NCI-H1092 treated with DMSO at 0.1 percent for 48 hours (cell line): ENCODE data around the gene C11orf16.
"Not testable (repeated sequence)": the region's sequence is repeated elsewhere in the genome, so short reads cannot be mapped to it uniquely, and the experiment has no call there.

Experiments used
- DNase-seq: peaks from one replicate; lab custom pipeline; 2025; lab: John Stamatoyannopoulos, UW

C11orf16 gene

DNA sequence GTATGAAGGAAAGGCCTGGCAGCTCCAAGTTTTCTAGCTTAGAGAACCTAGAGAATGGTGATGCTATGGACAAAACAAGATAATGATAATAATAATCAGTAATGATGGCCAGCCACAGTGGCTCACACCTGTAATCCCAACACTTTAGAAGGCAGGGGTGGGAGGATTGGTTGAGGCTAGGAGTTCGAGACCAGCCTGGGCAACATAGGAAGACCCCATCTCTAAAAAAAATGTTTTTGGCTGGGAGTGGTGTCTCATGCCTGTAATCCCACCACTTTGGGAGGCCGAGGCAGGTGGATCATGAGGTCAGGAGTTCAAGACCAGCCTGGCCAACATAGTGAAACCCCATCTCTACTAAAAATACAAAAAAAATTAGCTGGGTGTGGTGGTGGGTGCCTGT lies 3.0 kb upstream of the C11orf16 start:
- not testable (repeated sequence) for DNase-seq

DNA sequence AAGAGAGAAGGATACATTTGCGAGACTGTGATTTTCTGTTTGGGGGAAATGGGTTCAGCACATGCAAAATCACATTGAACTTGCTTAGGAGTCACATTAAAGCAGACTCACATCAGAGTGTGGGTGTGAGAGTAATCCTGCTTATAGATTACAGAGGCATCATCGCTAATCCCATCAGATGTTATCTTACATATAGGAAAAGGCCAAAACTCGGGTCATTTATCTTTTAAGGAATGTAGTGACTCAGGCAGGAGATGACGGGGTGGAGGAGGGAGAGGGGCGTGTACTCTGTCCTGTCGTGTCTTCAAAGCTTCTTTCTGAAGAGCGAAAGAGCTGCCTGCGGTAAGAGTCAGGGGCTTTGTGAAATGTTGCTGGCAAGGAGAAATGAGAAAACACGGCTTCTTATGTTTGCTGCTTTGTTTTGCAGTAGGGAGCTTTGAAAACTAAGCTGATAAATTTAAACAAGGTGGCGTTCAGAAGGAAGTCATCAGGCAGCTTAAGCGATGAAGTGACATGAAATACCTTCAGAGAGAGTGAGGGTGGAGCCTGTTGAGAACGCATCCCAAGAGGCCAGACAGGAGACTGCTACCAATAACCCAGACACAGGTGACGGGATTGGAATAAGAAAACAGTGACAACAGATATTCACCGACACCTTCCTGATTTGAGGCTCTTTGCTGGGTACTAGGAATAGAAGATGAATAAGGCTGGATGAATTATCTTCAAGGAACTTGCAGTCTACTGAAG lies 2.2 kb upstream of the C11orf16 start:
- DNase-seq = no peak

DNA sequence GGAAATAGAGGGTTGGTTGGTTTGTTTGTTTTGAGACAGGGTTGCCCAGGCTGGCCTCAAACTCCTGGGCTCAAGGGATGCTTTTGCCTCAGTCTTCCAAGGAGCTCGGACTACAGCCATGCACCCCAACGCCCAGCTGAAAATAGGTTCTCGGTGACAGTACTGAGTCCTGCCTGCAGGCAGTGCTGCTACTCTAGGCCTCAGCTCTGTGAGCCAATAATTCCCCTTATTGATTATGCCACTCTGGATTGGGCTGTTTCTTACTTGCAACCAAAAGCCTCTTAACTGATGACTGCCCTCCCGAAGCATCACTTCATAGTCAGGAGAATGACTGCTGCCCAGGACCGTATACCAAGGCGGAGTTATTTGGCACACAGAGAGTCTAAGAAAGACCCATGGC lies 1.2 kb upstream of the C11orf16 start:
- DNase-seq = no peak

DNA sequence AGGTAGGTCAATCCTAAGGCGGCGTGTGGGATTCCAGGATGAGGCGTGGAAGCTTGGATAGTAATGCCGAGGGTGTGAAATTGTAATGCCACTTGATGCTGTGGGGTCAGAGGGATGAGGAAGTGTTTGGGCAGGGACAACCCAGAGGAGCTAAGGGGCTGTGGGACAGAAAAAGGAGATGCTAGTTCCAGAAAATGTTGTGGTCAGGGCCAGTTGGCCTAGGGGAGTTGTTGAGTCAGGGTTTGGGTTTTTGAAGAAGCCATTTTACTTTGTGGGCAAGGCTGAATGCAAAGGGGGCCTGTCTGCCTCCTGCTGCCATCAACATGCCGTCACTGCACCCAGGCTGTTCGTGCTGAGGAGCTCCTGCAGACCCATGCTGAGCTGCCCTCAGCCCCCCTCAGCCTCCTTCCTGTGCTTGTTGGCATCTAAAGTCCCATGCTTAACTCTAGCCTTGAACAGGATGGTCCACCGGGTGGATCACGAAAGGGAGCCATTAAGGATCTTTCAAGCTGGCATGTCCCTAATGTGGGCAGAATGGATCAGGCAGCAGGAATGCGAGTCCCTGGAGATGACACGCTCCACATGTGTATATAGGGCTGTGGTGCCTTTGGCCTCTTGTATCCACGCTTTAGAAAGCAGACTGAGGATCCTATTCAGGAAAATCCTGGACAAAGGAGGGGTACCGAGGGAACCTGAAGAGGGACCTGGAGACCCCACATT lies 2.1 kb downstream of the C11orf16 start:
- DNase-seq = no peak

DNA sequence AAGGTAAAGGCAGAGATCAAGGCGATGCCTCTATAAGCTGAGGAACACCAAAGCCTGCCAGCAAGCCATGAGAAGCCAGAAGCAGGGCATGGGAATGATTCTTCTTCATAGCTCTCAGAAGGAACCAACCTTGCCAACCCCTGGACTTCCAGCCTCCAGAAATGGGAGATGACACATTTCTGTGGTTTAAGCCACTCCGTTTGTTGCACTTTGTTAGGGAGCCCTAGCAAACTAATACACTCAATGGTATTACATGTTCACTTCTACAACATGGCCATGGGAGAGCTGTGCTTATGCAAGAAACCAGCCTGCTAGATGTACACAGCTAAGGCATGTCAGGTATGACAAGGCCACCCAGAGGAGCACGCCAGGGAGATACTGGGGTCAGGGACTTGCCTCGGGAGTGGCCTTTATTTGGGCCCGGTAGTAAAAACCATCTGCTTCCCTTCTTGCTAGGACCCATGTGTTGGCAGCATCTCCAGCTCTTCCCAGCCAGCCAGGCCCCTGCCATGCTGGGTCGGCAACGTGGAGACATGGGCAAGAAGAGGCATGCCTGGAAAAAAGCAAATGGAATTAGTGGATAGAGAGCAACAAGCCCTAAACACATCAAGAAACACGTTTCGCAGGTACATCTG lies 3.6 kb downstream of the C11orf16 start:
- DNase-seq = no peak

DNA sequence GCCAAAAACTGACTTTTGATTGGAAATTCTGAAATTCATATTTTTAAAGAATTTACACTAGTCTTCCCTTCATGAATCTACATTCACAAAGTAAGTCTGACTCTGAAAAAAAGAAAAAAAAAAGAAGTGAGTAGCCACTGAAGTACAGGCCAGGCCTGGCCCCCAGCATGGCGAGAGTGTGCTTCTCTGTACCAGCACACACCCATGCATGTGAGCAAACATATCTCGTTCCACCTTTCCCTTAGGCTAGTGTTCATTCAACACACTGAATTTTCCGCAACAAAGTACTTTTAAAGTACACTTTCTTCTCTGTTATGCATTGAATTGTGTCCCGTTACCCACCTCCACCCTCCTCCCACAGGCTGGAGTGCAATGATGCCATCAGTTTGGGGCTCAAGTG lies 4.5 kb downstream of the C11orf16 start:
- no peak for DNase-seq

DNA sequence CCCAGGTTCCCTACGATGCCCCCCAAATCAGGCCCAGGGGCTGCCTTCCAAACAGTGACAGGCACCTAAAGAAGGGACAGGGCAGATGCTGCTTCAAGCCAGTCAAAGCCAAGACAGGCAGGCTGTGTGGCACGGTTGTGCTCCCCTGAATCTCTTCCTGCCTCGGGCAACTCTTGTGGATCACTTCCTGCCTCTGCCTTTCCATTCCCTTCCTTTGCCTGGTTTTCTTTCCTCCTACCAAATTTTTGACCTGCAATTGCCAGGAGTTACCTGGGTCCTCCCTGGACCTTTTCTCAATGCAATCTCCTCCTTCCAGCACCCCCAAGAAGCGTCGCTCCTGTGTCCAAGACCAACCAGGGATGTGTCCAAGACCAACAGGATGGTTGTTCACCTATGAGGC lies 5.5 kb downstream of the C11orf16 start:
- DNase-seq = no peak

DNA sequence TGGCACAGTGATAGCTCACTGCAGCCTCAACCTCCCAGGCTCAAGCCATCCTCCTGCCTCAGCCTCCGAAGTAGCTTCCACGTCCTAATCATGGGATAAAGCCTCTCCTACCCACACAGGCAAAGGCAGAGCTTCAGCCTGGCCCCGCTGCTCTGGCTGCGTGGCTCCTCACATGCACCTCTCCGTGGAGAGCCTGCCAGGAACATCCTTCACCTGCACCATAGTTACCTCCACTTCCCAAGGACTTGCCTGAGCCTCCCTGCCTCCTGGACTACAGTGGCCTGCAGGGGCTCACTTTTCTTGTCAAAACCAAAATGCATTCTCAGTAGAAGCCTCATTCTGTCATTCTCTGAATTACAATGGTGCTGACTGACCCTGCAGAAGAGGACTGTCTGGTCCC lies 6.5 kb downstream of the C11orf16 start:
- DNase-seq = no peak

DNA sequence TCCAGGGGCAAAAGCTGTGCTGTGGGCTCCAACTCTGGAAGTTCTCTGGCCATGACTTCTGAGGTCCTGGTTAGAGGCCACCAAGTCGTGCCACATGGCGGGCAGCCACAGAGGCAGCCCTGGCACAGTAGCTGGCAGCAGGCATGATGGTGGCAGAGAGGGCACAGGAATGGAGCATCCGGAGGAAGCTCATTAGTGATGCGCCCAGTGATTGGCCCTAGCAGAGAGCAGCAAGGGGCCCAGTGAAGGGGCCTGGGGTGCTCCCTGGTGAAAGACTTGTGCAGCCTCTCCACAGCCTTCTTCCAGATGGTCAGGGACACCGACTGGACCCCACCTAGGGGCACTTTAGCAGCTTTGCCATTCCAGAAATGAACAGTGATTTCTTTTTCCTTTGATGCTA lies 7.0 kb downstream of the C11orf16 start:
- DNase-seq = no peak

DNA sequence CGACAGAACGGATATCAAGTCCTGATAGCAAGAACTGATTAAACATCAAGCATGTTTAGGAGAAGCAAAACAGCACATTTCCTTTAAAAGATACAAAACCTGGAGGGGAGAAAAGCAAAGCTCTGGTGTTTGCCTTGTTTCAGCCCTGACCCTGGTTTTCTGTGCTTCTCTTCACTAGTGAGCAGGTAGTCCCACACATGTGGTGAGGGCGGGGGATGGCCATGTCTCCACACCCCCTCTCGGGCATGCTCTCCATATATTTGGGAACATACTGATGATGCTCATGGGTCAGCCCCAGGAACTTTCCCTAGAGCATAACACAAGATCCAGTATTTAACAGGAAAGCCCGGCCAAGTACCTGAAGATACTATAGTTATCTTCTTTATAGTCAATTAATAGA lies 10.1 kb downstream of the C11orf16 start:
- DNase-seq = no peak

DNA sequence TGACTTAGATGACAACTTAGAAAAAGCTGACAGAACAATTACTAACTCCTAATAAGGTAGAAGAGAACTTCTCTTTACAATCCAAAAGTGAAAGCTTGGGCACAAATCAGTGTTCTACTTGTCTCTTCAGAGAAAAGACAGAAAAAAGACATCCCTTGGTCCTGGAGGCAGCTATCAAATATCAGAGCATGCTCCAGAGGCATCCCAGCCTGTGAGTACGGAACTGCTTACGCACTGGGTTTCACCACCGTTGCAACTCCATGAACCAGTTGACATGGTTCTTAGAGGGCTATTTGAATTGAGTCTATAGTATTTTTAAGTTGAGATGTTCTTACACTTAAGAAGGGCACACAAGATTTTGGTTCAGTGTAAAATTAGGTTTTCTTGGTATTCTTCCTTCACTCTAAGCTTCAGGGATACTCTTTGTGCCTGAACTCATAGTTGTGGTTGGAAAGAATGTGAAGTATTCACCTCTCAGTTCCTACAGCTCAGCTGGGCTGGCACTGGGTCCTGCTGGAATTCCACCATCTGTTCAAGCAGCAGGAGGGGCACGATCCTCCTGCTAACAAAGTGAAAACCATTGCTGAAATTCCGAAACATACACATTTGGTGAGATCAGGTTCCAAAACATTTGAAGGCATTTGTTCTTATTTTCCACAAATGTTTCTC lies 15.5 kb downstream of the C11orf16 start:
- DNase-seq = no peak

DNA sequence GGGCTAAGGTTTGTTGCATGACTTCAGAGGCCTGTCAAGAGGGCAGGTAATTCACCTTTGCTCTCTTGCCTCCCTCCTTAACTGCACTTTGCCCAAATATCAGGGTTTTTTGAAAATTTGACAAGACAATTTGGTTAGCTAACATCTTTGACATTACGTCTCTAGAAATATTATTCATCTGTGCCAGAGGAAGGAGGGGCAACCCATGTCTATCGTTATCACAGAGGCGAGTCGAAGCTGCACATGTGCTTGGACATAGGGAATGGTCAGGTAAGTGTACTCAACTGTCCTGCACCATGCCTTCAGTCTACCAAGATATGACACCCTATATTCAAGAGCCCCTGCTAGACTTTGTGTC lies 18.1 kb downstream of the C11orf16 start:
- DNase-seq = no peak

DNA sequence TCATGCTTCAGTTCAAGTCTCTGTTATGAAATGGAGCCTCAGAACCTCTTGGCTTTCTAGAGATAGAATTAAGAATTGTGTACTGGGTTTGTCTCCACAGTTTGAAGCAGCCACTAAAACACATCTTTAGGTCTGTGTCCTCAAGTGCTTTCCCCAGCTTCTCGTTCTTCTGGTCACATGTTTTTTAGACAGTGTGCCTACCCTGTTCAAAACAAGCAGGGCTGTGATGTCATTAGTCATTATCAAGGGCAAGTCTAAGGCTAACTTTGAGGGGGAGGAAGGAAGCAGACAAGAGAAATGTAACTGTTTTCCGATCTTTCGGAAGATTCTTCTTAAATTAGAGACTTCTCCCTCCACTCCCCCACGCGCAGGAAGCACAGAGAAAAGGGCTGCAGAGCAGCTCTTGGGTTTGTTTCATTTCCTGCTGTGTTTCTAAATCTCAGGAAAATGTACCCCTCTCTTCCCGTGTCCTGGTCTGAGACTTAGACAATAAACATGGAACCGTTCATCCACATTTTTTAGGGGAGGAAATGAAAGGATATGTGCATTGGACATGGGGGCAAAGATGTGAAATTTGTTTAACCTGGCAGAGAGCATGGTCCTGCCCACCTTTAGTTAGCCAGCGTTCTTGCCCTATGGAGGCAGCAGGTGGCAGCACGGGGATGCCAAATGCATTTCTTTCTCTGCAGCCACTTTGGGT lies 18.6 kb downstream of the C11orf16 start:
- DNase-seq = peak; percentile 52

DNA sequence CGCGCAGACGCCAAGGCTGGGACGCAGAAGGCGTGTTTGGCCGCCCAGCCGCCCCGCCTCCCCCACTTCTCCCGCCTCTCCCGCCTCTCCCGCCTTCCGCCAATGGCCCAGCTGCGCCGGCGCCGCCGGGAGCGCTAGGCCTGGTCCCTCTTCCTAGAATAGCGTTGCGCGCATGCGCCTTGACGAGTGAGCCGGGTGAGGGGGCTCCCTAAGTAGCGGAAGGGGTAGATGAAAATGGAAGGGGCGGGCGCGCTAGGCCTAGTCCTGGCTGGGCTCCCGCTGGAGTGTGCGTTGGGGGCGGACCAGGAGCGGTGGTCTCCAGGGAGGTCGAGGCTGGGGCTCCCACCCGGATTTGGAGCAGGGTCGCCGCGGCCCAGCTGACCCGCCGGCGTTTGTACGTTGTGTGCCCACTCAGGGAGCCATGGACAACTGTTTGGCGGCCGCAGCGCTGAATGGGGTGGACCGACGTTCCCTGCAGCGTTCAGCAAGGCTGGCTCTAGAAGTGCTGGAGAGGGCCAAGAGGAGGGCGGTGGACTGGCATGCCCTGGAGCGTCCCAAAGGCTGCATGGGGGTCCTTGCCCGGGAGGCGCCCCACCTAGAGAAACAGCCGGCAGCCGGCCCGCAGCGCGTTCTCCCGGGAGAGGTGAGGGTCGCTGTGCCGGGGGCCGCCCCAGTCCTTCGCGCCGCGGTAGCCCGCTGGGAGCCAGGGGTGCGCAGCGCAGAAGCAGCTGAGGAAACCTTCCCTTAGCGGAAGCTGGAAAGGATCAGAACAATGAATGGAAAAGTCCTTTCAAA lies 21.5 kb downstream of the C11orf16 start, which contains the start of gene AKIP1:
Gene AKIP1, plus strand, starts transcription at position 161 of the 795 bp plus-strand sequence. Its CDS starts 261 bp downstream, at position 422.
- peak; percentile 98 for DNase-seq

DNA sequence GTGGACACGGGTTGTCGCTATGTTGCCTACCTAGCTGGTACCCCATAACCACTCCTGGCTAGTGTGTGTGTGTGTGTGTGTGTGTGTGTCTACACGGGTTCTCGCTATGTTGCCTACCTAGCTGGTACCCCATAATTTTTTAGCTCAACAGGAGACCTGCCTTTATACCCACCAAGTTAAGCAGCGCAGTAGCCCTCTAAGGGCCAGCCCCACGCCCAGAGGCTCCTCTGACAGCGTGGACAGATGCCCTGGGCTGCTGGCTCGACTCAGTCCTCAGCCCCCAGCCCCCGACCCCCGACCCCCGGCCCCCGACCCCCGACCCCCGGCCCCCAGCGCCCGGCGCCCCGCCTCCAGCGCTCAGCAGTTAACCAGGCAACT lies 22.1 kb downstream of the C11orf16 start:
- no peak for DNase-seq

DNA sequence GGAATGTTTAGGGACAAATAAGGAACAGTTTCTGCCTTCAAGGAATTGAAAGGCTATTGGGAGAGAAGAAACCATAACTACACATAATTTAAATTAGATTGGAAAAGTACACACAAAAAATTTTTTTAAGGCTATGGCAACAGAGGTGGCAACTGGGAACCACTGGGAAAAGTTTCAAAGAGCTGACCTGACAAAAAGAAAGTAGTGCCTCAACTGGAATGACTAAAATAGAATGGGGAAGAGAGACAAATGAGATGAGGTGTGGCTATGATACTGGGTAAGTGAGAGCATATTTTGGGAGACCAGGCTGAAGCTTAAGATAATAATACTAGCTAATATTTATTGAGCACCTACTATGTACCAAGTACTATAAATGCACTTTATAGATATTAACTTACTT lies 24.6 kb downstream of the C11orf16 start:
- no peak for DNase-seq

DNA sequence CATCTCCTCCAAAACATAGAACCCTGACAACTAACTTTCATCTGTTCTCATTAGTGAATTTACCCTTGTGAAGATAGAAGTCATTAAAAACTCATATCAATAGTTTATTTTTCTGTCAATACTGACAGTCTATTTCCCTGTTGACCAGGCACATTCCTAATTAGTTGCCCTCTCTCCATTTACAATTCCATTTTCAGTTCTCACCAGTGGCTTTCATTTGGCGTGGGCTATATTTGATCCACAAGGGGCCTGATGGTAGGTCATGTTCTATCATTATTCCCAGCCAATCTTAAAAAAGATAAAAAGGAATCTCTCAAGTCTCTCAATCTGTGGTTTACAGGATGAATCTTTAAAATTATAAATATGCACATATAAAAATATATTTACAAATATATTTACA lies 25.6 kb downstream of the C11orf16 start:
- no peak for DNase-seq

DNA sequence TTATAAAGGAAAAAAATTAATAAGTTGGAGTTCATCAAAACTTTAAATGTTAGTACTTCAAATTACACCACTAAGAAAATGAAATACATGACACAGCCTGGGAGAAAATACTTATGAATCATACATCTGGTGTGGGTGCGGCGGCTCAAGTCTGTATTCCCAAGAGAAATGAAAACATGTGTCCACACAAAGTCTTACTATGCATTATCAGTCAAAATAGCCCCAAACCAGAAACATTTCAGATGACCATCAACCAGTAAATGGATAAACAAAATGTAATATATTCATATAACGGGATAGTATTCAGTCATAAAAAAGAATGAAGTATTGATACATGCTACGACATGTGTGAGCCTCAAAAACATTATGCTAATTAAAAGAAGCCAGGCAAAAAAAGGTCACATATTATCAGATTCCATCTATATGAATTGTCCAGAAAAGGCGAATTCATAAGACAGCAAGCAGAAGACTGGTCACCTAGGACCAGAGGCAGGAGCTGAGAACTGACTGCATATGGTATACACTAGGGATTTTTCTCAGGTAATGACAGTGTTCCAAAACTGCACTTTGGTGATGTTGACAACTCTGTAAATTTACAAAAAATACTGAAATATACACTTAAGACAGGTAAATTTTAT lies 27.1 kb downstream of the C11orf16 start:
- DNase-seq = no peak

DNA sequence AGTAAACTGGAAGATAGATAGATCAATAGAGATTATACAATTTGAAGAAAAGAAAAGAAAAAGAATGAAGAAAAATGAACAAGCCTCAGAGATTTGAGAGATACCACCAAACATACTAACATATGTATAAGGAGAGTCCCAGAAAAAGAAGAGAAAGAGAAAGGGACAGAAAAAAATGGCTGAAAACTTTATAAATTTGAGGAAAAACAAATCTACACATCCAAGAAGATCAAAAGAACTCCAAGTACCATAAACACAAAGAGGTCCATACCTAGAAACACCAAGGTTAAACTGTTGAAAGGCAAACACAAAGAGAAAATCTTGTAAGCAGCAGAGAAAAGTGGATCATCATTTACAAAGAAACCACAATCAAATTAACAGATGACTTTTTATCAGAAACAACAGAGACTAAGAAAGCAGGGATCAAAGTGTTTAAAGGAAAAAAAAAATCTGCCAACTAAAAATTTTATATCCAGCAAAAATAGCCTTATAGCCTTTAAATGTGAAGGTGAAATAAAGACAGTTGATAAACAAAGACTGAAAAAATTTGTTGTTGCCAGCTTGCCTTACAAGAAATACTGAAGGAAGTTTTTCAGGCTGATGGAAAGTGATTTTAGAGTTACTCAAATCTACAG lies 33.5 kb downstream of the C11orf16 start:
- DNase-seq = no peak

DNA sequence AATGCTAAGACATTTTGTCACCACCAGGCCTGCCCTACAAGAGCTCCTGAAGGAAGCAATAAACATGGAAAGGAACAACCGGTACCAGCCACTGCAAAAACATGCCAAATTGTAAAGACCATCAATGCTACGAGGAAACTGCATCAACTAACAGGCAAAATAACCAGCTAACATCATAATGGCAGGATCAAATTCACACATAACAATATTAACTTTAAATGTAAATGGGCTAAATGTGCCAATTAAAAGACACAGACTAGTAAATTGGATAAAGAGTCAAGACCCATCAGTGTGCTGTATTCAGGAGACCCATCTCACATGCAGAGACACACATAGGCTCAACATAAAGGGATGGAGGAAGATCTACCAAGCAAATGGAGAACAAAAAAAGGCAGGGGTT lies 41.6 kb downstream of the C11orf16 start:
- not testable (repeated sequence) for DNase-seq
